Activated T-cell treated with anti-CD3 and anti-CD28 coated beads, Interleukin-2, amount 50 U/mL, for 1 hour (primary cell): ENCODE data around the gene PSKH1.
"Not testable (repeated sequence)": the region's sequence is repeated elsewhere in the genome, so short reads cannot be mapped to it uniquely, and the experiment has no call there.

ENCODE experiments used
- DNase-seq: peaks from one replicate; pipeline ENCODE4 v3.0.0-alpha.2; 2020

Gene PSKH1

DNA sequence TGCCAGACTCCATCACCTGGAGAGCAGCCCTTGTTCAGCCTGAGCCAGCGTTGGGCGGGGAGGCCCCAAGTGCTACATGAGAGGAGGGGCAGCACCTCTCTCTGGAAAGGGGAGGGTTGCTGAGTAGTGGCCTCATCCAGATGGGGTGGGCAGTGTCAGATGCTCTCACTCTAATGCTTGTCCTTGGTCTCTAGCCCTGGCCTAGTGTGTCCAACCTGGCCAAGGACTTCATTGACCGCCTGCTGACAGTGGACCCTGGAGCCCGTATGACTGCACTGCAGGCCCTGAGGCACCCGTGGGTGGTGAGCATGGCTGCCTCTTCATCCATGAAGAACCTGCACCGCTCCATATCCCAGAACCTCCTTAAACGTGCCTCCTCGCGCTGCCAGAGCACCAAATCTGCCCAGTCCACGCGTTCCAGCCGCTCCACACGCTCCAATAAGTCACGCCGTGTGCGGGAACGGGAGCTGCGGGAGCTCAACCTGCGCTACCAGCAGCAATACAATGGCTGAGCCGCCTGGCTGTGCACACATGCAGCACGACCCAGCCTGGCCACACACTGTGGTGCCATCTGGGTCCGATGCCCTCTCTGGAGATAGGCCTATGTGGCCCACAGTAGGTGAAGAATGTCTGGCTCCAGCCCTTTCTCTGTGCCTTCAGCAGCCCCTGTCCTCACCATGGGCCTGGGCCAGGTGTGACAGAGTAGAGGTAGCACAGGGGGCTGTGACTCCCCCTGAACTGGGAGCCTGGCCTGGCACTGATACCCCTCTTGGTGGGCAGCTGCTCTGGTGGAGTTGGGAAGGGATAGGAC is 34.3 kb downstream of the PSKH1 start:
- DNase-seq, result no peak

DNA sequence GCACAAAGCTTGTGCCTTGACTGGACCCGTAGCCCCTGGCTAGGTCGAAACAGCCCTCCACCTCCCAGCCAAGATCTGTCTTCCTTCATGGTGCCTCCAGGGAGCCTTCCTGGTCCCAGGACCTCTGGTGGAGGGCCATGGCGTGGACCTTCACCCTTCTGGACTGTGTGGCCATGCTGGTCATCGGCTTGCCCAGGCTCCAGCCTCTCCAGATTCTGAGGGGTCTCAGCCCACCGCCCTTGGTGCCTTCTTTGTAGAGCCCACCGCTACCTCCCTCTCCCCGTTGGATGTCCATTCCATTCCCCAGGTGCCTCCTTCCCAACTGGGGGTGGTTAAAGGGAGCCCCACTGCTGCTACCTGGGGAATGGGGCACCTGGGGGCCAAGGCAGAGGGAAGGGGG is 35.1 kb downstream of the PSKH1 start:
- no peak for DNase-seq

DNA sequence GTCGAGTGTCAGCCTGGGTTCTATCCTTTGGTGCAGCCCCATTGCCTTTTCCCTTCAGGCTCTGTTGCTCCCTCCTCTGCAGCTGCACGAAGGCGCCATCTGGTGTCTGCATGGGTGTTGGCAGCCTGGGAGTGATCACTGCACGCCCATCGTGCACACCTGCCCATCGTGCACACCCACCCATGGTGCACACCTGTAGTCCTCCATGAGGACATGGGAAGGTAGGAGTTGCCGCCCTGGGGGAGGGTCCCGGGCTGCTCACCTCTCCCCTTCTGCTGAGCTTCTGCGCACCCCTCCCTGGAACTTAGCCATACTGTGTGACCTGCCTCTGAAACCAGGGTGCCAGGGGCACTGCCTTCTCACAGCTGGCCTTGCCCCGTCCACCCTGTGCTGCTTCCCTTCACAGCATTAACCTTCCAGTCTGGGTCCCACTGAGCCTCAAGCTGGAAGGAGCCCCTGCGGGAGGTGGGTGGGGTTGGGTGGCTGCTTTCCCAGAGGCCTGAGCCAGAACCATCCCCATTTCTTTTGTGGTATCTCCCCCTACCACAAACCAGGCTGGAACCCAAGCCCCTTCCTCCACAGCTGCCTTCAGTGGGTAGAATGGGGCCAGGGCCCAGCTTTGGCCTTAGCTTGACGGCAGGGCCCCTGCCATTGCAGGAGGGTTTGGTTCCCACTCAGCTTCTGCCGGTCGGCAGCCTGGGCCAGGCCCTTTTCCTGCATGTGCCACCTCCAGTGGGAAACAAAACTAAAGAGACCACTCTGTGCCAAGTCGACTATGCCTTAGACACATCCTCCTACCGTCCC is 35.7 kb downstream of the PSKH1 start:
- DNase-seq, result peak; percentile 78

DNA sequence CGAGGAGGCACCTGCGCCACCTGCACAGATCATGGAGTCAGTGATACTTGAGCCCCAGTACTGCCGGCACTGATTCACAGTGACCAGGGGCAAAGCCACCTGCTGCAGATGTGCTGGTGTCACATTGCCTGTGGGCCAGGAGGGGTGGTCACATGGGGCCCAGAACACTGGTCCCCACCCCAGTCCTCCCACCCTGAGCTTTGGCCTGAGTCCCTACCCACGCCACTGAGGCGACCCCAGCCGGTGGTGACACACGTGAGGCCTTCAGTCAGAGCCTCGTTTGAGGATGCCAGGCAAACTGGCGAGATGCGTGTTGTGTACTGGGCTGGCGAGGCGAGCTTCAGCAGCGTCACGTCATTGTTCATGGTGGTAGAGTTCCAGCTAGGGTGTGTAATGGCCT is 37.1 kb downstream of the PSKH1 start:
- DNase-seq, result no peak

DNA sequence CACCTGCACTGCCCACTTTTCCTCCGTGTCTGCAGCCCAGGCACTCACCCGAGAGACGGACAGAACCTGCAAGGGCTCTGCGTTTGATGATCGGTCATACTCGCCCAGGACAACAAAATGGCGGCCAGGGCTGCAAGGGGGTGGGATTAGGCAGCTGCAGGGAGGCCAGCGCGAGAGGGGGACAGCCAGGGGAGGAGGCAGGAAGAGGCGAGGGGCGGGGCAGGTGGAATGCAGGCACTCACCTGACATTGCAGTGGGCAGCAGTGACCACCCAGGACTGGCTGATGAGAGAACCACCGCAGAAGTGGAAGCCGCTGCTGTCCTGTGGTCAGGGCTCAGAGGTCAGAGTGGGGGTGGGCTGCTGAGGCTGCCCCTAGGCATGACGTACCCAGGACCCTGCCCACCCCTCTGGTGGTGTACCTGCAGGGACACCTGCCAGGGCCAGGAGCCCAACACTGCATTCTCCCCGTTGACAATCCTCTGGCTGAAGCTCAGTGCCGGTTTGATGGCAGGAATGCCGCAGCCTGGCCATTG is 37.7 kb downstream of the PSKH1 start:
- DNase-seq, result no peak

DNA sequence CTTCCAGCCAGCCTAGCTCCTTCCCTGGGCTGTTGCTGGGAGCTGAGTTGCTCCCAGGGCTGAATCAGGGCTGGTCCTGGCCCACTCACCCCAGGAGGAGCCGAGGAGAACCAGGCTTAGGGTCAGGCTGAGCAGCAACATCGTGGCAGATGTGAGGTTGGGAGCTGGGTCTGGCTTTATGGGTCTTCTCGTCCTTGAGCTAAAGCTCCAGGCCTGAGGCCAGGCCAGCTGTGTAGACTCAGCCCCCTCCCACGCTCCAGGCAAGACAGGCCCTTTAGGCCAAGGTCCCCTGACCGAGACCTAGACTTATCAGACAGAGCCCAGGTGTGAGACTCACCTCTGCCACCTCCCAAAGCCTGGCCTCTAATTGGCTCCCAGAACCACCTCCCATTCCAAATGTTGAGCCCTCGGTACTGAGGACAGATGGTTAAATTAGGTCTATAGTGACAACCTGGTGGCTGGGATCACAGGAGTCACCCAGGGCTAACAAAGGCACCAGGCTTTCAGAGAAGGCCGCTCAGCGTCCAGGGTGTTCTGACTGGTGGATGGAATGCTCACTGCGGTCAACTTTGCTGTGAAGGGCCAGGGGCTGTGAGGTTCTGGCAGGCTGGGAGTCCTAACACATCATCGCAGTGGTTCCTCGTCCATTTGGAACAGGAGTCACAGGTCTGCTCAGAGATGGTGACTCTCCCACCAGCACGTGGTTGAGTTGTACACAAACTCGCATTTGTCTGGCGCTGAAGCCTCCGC is 38.8 kb downstream of the PSKH1 start, which contains the start of gene CTRL:
TSS of gene CTRL (minus strand) at position 151 of the 750 bp plus-strand sequence. CDS start at position 141, 10 bp downstream.
- DNase-seq, result no peak

DNA sequence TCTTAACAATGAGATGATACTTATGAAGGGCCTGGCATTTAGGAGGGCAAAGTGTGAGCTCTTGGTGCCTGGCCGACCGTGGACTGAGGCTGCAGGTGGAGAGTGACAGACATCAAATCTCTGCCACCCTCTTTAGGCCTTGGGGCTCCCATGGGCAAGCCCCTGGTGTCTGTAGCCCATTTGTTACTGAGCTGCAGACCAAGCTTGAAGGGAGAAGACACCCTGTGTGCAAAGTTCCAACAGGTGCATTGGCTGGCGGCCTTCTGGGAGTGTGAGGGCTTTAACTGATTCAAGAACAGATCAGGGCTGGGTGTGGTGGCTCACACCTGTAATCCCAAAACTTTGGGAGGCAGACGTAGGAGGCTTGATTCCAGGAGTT is 39.4 kb downstream of the PSKH1 start:
- DNase-seq, result no peak

DNA sequence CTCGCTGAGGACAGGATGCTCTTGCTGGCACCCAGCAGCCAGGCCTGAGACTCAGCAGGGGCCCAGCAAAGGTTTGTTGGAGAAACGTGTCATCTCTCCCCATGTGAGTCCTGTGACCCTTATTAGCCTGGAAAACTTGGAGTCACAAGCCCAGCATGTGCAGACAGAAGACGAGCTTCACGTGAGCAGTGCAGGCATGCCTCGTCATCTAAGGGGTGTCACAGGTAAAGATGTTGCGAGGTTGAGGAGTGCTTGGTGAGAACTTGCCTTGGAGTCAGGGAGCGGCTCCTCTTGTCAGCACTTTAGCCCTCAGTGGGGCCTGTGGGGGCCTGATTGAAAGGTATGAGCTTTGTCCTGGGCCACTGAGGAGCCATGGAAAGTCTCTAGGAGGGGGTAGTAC is 40.8 kb downstream of the PSKH1 start:
- no peak for DNase-seq

DNA sequence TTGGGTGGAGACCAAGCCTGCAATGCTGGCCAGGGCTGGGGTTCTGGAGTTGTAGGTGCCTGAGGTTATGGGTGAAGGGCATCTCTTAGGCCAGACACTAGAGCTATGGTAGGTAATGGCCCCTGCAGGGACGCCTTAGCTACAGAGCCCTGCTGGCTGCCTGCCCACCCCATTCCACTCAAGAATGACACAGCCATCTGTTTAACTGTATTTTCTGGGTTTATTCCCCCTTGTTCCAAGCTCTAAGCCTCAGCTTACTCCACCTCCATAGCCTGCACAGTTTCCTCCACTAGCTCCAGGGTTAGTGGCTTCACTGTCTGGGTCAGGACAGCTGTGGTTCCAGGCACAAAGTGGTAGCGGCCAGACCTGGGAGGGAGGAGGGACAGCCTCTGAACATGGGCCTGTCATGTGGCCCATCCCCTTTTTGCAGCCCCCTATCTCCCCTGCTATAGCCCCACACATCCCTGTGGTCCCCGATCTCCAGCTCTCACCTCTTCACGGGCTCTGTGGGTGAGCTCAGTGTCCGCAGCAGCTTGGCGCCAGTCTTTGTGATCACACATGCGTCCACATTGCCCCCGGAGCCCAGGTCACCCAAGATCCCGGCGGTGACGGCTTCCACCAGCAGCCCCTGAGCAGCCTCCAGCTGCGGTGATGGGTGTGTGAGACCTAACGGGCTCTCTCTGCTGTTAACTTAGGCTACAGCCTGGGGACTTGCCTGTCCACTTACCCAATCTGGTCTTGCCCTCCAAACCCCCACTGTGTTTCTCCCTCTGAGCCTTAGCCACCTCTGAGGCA is 41.4 kb downstream of the PSKH1 start:
- DNase-seq, result no peak

DNA sequence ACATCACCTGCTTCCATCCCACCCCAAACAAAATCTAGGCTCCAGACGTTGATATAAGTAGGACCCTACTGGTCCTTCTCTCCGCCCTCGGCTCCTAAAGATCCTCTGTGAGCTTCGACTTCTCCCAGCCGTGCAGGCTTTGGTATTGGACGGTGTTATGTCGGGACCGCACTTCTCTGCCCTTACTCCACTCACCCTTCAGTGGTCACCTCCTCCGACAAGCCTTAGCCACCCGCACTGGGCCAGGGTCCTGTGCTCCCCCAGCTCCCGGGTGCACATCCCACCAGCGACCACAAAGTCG is 42.0 kb downstream of the PSKH1 start:
- DNase-seq, result no peak

DNA sequence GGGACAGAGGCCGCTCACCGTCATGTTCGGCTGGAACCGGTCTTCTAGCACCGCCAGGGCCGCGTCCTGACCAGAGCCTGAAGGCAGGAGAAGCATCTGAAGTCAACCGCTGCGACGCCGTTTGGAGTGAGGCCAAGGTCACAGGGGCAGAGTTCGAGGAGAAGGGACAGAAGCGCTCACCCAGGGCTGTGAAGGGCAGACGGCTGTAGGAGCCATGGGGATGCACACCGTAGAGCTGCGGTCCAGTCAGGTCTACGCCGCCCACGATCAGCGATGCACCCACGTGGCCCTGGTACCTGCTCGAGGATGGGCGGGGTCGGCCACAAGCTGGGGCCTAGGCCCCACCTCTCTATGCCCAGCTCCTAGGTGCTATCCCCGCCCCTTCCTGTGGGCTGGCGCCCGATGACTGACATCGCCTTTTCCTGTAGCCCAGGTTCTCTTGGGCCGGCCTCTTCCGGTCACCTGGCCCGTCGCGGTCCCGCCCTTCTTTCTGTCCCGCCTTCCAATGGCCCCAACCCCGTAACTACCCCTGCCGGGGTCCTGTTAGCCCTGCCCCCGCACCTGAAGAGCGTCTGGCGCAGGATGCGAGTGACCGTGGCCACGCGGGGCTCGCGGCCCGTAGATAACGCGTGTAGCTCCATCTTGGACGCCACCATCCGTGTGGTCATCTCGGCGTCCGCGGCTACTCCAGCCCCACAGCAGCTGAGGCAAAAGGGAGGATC is 42.5 kb downstream of the PSKH1 start:
- DNase-seq, result peak; percentile 91

DNA sequence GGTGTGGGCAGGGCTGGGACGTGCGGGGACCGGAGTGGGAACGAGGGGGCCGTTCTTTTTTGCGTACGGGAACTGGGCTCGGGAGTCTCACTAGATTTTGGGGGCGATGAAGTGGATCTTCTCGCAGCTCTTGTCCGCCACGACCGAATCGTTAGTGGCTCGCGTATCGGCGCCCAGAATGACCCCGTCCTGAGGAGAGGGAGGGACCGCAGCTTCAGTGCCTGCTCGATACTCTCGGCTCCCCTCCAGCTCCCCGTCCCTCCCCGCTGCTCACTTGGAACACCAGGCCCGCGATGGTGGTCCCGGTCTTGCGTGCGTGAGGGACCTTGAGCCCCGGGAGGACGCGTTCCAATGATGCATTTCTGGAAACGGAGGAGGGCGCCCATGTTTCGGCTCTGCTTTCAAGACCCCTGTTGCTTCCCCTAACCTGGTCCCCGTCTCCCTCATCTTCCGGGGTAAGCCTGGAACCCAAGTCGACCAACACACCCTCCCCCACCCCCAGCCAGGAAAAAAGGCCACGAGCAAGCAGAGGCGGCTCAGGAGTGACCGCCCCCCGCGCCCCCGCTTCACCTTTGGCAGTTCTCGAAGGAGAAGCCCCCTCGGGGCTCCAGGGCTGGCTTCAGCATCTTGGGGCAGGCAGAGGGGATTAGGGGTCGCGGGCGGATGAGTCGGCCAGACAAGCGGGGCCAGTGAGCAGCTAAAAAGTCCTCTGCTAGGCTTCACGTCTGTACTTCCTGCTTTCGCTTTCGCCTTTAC is 43.2 kb downstream of the PSKH1 start, which contains the start of gene PSMB10:
TSS of gene PSMB10 (minus strand) at position 727 of the 756 bp plus-strand sequence. CDS start at position 626, 101 bp downstream.
- peak; percentile 68 for DNase-seq

DNA sequence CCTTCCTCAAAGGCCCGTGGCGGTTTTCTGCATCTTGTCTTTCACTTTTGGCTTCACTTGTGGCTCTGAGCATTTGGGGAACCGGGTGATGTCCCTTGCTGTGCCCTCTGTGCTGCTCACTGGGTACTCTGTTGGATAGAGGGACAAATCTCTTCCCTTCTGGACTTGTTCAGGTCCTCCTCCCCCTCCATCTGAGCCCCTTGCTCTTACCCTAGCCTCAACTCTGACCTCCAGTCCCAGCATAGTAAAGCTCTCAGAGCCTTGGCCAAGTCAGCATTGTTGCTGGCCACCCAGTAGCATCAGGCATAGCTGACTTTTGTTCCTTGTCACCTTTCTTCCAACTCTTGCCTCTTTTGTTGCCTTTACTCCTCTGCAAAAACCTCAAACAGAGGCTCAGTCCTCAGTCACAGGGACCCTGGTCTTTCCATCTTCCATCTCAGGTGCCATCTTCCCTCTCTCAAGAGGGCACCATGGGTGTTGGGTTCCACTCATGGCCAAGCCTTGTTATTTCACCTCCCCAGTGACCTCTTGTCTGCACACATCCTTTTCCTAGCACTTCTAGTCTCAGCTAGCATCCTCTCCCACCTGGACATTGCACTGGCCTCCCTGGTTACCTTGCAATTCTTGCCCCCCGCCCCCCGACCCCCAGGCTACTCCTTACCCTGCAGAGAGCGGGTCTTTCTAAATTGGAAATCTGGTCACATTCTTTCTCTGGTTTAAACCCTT is 44.0 kb downstream of the PSKH1 start:
- DNase-seq, result no peak

DNA sequence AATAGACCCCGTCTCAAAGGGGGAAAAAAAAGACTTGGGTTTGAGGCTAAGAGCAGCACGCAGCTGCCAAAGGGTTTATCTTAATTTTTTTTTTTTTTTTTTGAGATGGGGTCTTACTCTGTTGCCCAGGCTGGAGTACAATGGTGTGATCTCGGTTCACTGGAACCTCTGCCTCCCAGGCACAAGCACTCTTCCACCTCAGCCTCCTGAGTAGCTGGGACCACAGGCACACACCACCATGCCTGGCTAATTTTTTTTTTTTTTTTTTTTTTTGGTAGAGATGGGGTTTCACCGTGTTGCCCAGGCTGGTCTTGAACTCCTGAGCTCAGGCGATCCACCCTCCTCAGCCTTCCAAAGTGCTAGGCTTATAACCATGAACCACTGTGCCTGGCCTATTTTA is 44.7 kb downstream of the PSKH1 start:
- DNase-seq, result not testable (repeated sequence)

DNA sequence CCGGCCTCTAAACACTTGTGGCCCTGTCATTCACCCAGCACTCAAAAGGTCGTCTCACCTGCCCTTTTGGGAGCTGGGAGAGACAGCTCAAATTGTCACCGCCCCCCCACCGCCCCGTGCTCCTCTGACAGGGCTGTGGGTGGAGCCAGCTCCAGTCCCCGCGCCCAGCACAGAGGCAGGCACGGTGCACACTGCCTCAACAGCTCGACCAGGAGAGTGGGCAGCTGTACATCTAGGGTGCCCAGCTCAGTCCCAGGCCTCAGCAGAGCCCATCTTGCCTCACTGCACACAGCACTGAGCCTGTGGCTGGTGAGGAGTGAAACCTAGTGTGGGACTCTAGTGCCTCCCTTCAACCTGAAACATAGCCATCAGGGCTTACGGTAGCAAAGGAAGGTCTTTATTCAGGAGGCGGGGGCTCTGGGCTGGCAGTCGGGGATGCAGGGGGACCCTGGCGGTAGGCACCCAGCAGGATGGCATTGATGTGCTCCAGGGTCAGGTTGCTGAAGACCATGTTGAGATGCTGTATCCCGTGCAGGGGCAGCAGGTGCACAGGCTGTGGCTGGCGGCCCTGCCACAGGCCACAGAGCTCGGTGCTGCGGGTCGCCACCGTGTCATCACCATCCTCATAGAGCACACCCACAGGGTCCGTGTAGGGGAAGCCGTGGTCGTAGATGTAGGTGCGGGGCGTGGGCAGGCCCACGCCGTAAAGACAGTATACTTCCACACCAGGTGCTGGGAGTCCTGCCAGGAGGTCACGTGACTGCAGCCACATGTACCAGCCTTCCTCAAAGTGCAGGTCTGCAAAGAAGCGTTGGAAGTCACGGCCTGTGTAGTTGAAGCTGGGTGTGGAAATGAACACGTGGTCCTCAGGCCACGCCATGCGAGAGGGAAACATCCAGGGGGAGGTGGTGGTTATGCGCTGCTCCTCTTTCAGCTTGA is 46.7 kb downstream of the PSKH1 start:
- peak; percentile 43 for DNase-seq

DNA sequence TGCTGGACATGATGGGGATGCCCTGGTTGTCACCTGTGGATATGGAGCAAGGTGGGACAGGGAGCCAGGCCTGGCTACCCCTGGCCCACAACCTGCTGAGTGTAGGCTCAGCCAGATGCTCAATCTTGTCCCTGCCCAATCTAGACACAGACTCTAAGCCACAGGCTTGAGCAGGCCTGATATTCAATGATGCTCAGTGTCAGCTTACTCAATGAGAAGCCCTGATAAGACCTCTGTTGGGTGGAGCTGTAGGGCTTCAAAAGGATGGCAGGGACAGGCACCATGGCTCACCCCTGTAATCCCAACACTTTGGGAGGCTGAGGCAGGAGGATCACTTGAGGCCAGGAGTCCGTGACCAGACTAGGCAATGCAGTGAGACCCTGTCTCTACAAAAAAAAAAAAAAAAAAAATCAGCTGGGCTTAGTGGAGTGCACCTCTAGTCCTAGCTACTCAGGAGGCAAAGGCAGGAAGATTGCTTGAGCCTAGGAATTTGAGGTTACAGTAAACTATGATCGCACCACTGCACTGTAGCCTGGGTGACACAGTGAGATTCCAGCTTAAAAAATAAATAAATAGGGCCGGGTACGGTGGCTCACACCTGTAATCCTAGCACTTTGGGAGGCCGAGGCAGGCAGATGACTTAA is 47.5 kb downstream of the PSKH1 start:
- DNase-seq, result no peak

DNA sequence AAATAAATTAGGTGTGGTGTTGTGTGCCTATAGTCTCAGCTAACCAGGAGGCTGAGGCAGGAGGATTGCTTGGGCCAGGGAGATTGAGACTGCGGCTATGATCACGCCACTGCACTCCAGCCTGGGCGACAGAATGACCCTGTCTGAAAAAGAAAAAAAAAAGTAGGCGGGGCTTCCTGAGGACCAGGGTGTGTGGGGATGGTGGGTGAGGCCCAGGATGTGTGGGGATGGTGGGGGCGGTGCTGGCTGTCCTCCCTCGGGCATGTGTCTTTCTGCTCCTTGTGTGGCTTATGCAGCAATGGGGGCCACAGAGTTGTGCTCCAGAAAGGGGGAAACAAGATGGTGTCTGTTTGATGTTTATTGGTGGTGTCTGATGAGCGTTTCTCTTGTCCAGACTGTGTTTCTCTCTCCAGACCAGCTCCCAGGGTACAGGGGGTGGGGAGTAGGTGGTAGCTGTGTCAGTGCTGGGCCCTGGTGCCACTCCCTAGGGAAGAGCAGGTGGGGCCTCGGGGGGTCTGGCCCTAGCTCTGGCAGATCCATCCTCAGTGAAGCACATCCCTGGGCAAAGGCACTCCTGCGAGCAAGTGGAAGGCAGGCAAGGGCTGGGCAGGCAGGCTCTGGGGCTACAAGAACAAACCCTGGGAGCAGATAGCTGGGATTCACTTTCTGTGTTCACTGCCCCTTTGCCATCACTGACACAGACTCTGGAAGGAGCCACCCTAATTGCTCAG is 48.6 kb downstream of the PSKH1 start:
- DNase-seq, result no peak

DNA sequence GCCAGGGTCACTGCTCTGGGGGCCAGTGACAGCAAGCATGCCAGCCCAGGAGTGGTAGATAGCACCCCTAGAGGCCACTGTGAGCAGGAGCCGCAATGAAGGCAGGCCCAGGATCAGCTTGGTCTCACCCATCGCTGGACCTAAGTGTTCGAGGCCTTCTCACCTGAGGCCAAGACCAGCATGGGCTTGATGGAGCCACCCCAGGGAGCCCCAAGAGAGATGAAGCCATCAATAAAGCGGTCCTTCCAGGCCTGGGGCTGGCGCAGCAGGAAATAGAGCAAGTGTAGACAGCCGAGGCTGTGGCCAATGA is 49.1 kb downstream of the PSKH1 start:
- DNase-seq, result peak; percentile 43
